G401 (cell line): ENCODE measurements around the gene SERP1. TPM values are rescaled to one million over a fixed set of nuclear protein-coding genes. Genes with fewer than 3 reads are reported as not detected.
"Not testable (repeated sequence)": the region's sequence is repeated elsewhere in the genome, so short reads cannot be mapped to it uniquely, and the experiment has no call there.

ENCODE experiments used
- DNase-seq: peaks from one replicate; pipeline ENCODE4 v3.0.0-alpha.2; 2015; ENCODE audit warnings: low spot score
- in situ Hi-C: cut with HindIII; loops from 2 replicates; pipeline ENCODE4 v1.10.0; 2016; ENCODE audit warnings: low sequenced_read_pairs, mixed read lengths
- total RNA-seq: library from RNA; depleted of rRNA; stranded (reverse); fragments of >200 nt; shearing (Covaris generic); gene quantifications from 2 replicates; pipeline ENCODE4 v1.2.3, GENCODE V29; 2014

SERP1 gene
- total RNA-seq, 1 experiment from 2014 or later: 75.1 TPM

DNA sequence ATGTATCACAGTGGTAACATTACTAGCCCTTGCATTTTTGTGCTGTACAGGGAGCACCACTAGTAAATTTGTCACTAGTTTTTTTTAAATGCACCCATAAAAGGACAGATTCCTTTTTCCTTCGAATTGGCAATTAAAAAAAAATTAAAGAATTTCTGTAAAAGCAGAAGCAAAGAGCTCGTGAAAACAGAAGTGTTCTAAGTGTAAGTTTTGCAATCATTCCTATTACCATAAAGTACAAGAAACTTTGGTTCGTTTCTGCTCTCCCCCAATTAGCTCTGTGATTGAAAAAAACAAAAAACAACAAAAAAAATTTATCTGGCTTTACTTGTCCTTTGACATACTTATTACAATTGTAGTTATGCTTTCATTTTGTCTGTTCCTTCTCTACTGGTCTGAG is 5.3 kb downstream of the SERP1 start:
- in situ Hi-C loops: no loop called here
- DNase-seq: no peak

DNA sequence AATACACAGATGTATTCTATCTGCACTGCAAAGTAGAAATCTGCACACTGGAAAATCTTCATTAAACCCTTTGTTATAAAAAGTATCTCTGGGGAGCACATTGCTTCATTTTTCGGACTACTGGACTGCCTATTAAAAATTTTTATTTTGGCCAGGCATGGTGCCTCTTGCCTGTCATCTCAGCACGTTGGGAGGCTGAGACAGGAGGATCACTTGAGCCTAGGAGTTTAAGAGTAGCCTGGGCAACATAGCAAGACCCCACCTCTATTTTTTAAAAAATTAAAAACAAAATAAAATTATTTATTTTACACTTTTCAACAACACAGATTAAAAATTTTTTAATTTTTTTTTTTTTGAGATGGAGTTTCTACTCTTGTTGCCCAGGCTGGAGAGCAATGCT is 6.0 kb downstream of the SERP1 start:
- in situ Hi-C loops: no loop called here
- no peak for DNase-seq

- in situ Hi-C loops: no loop called here
- no peak for DNase-seq
These were observed 7.7 kb downstream of the SERP1 start for GRCh38 chr3:150538324-150539208.

DNA sequence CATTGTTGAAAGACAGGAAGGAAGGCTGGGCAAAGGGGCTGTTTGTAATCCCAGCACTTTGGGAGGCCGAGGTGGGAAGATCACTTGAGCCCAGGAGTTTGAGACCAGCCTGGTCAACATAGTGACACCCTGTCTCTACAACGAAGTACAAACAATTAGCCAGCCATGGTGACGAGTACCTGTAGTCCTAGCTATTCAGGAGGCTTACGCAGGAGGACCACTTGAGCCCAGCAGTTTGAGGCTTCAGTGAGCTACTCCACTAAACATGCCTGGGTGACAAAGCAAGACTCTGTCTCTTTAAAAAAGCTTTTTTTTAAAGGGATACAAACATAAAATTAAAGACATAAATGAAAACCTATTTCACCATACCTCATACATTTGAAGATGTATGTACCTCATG is 11.1 kb downstream of the SERP1 start:
- DNase-seq: no peak
- in situ Hi-C loops: no loop called here

DNA sequence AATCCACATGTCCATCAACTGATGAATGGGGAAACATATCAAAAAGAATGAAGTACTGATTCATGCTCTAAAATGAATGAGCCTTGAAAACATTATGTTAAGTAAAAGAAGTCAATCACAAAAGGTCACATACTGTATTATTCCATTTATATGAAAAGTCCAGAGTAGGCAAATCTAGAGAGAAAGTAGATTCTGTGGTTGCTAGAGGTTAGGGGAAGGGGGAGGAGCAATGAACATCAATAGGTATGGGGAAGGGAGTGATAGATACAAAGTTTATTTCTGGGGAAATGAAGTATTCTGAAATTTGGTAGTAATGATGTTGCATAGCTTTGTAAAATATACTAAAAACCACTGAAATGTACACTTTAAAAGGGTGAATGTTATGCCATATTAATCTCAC is 14.5 kb downstream of the SERP1 start:
- in situ Hi-C loops: no loop called here
- DNase-seq: no peak

DNA sequence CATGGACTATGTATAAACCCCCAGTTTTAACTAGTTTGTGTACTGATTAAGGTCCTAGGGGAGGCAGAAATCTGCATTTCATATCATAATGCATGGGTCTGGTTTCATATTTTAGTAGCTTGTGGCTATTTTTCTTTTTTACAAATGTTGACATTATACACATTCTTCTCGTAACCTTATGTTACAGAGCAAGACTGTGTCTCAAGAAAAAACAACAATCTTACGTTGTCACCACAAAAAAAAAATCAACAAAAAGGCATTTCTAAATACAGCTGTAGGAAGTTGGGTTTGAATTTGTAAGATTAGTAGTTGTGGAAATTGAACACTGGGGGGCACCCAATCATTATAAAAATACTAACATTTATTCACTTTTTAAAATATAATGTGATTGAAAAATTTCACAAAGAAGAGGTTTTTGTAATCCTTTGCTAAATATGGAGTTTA is 17.9 kb downstream of the SERP1 start:
- DNase-seq: no peak
- in situ Hi-C loops: no loop called here

DNA sequence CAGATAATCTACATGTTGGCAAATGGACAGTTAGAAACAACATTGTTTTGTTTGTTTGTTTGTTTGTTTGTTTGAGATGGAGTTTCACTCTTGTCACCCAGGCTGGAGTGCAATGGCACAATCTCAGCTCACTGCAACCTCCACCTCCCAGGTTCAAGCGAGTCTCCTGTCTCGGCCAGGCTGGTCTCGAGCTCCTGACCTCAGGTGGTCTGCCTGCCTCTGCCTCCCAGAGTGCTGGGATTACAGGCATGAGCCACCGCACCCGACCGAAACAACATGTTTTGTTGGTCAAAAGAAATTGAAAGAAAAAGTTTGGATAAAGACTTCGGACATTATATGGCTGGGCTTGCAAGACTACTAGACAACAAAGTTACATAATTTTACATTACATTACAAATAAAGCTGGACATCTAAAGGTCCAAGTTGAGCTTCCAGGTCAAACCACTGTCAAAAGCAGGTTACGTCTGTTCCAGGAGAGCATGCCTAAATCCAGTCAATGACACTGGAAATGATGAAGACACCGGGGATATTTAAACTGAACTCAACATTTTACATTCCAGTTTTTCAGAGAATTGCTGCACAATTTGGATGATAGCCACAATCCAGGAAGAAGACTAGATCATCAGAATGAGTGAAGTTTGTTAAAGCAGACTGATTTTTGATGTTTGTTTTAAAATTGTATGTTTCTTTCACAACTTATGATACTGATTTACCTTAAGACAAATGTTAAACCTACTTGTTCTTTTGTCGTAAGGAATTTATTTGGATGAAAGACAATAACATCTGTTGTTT is 18.6 kb downstream of the SERP1 start:
- DNase-seq: no peak
- in situ Hi-C loops: no loop called here

DNA sequence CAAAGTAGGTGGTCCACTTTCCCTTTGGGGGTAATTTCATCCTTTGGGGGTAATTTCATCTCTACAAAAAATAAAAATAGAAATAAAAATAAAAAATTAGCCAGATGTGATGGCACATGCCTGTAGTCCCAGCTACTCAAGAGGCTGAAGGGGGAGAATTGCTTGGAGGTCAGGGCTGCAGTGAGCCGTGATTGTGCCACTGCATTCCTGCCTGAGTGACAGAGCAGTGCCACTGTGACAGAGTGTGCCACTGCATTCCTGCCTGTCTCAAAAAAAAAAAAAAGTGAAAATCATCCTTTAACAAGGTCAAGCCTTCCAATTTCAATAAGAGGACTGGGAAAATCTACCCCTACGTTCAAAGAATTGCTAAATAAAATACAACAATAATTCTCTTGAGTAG is 22.8 kb downstream of the SERP1 start:
- in situ Hi-C loops: no loop called here
- DNase-seq: no peak

- in situ Hi-C loops: no loop called here
These were observed 24.8 kb downstream of the SERP1 start for GRCh38 chr3:150521463-150521862.

DNA sequence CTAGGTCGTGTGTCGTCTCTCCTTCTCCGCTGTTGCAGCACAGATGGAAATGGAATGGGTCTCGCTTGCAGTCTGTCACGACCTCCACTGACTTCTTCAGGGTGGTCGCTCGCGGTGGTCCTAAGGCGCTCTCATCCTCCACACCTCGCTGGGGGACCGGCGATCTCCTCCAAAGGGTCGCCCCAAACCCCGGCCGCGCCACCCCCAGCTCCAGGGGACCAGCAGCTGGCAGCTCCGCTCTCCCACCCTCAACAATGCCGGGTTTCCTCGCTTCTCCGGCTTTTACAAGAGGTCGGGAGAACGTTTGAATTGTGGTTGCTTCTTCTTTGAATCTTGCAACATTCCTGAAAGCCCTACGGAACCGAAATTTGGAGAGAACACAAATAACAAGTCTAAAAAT is 25.9 kb downstream of the SERP1 start:
- in situ Hi-C loops: no loop called here
- no peak for DNase-seq

More at GRCh38 chr3:150521463-150521862, 24.8 kb downstream of the SERP1 start:
- no peak for DNase-seq

DNA sequence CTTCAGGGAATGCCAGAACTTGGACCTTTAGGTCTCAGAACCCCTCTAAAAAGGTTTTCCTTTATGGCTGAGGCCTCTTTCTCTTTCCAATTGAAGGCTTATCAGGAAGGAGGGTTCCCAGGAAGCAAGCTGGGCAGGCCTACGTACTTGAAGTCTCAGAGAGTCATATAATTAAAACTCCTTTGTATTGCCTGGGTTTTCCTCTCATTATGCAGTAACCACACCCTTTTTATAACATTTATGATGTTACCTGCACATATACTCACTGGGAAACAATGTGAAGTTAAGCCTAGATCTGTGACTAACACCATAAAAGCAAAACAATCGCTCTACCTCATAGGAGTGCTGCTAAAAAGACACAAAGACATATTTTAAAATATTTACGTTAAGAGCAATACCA is 27.3 kb downstream of the SERP1 start:
- in situ Hi-C loops: no loop called here
- DNase-seq: no peak

DNA sequence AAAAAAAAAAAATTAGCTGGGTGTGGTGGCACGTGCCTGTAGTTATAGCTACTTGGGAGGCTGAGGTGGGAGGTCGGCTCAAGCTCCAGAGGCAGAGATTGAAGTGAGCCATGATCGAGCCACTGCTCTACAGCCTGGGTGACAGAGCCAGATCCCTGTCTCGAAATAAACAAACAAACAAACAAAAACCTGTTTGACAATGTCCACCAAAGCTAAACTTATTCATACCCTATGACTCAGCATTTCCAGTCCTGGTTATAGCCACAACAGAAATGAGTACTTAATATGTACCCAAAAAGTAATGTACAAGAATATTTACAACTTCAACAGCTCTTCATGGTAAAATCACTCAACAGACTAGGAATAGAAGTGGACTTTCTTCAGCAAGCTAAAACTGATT is 31.1 kb downstream of the SERP1 start:
- no peak for DNase-seq
- in situ Hi-C loops: no loop called here

DNA sequence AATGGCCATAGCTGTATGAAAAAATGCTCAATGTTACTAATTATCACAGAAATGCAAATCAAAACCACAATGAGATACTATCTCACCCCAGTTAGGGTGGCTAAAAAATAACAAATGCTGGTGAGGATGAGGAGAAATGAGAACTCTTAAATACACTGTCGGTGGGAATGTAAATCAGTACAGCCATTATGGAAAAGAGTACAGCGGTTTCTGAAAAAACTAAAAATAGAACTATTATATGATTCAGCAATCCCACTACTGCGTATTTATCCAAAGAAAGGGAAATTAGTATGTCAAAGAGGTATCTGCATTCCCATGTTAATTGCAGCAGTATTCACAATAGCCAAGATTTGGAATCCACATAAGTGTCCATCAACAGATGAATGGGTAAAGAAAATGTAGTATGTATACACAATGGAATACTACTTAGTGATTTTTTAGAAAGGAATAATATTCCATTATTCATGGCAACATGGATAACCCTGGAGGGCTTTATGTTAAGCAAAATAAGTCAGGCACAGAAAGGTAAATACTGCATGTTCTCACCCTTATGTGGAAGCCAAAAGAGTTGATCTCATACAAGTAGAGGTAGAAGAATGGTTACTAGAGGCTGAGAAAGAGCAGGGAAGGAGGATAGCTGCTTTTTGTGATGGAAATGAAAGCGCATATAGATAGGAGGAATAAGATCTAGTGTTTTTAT is 35.0 kb downstream of the SERP1 start:
- in situ Hi-C loops: no loop called here
- no peak for DNase-seq

DNA sequence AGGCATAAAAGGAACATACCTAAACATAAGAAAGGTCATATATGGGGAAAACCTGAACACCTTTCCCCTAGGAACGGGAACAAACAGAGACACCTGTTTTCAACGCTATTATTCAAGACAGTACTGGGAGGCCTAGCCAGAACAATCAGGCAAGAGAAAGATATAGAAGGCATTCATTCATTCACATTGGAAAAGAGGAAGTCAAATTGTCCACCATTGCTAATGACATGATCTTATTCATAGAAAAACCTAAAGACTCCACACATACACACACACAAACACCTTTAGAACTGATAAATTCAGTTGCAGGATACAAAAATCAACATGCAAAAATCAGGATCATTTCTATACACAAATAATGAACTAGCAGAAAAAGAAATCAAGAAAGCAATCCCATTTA is 36.5 kb downstream of the SERP1 start:
- in situ Hi-C loops: no loop called here
- DNase-seq: no peak

- in situ Hi-C loops: no loop called here
- DNase-seq: no peak
These were observed 37.9 kb downstream of the SERP1 start for GRCh38 chr3:150508401-150508800.

DNA sequence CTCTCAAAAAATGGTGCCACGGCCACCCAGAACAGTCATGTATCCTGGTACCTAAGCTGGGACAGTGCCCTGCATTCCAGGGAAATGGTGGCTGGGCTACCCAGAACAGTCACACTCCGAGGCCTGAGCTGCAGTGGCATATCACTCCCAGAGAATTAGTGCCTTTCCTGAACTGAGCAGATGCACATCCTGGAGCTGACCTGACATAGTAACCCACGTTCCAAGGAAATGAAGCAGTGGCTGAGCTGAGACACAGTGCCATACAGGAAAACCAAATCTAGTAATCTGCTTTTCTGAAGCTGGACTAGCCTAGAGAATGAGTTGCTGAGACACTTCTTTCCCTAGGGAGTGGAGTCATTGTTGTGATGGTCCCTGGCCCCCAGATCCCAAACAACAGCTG is 41.8 kb downstream of the SERP1 start:
- in situ Hi-C loops: no loop called here

DNA sequence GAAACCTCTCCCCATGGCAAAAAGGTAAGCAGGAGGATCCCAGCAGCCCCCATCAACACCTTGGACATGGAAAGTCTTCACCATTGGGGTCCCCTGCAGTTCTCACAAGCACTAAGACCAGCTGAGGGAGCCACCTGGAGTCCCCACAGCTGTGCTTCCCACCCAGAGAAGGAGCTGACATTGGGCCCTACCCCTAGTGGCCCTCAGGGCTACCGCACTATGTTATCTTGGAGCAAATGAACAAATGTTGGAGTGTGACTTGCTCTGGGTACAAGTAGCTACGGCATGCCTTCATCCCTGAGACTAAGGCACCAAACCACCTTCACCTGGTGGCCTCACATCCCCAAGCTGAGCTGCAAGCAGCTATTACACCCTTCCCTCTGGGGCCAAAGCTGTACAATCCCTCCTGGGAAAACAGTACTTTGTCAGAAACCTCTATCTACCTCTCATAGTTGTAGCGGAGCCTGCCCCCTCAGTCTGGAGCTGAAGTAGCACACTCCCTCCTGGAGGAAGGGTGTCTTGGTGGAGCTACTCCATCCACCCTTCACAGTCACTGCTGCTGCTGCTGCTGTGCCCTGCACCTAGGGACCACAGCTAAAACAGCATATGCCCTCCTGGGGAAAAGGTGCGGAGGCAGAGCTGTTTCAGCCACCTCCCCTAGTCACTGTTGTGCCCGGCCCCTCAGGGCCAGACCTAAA is 42.7 kb downstream of the SERP1 start:
- in situ Hi-C loops: no loop called here
- no peak for DNase-seq

More for the DNA sequence above, 41.8 kb downstream of the SERP1 start:
- DNase-seq: no peak

DNA sequence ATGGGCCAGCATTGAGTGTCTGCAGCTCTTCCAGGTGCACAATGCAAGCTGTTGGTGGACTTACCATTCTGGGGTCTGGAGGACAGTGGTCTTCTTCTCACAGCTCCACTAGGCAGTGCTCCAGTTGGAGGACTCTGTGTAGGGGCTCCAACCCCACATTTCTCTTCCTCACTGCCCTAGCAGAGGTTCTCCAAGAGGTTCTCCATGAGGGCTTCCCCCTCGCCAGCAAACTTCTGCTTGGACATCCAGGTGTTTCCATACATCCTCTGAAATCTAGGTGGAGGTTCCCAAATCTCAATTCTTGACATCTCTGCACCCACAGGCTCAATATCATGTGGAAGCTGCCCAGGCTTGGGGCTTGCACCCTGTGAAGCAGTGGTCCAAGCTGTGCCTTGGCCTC is 45.3 kb downstream of the SERP1 start:
- DNase-seq, in situ Hi-C loops: not testable (repeated sequence)

DNA sequence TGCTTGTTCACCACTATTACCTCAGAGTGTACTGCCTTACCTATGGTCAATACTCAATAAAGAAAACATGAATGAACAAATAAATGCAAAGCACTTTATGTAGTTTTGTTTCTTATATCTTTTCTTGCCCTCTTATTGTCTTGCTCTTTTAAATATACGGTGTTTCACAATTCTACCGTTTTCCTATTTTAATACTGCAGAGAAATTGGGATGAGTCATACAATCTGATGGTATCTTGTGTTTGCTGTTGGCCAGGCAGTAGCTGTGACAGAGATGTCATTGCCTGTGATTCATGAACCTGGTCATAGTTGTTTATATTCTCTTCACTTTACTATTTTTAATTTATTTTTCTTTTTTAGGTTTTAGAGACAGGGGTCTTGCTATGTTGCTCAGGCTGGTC is 48.3 kb downstream of the SERP1 start:
- DNase-seq: no peak
- in situ Hi-C loops: no loop called here
